HG03159 (cell line): ENCODE results near the gene PKDCC.
"Not testable (repeated sequence)": the region's sequence is repeated elsewhere in the genome, so short reads cannot be mapped to it uniquely, and the experiment has no call there.

Experiments used
- ATAC-seq: cut with Tn5 transposase; IDR thresholded peaks from one replicate; pipeline ENCODE4 v1.9.1; 2021; ENCODE audit warnings: mild to moderate bottlenecking, moderate library complexity; ENCODE audit not compliant: unreplicated experiment

Gene PKDCC

GRCh38 chr2:42030200-42030759 lies 17.5 kb upstream of the PKDCC start:
- ATAC-seq, result no peak

- ATAC-seq, result no peak
These were observed 17.0 kb upstream of the PKDCC start for GRCh38 chr2:42030829-42031228.

GRCh38 chr2:42031281-42032223 lies 16.3 kb upstream of the PKDCC start:
- no peak for ATAC-seq

- ATAC-seq, result no peak
These were observed 15.6 kb upstream of the PKDCC start for GRCh38 chr2:42032224-42032620.

- no peak for ATAC-seq
These were observed 15.1 kb upstream of the PKDCC start for GRCh38 chr2:42032745-42033144.

- not testable (repeated sequence) for ATAC-seq
These were observed 13.7 kb upstream of the PKDCC start for GRCh38 chr2:42034096-42034495.

GRCh38 chr2:42035241-42035640 lies 12.6 kb upstream of the PKDCC start:
- no peak for ATAC-seq

- no peak for ATAC-seq
These were observed 11.4 kb upstream of the PKDCC start for GRCh38 chr2:42036413-42036812.

- no peak for ATAC-seq
These were observed 10.9 kb upstream of the PKDCC start for GRCh38 chr2:42036940-42037339.

- ATAC-seq, result no peak
These were observed 7.1 kb upstream of the PKDCC start for GRCh38 chr2:42040643-42041278.

GRCh38 chr2:42041377-42042127 lies 6.3 kb upstream of the PKDCC start:
- no peak for ATAC-seq

GRCh38 chr2:42042631-42043355 lies 5.0 kb upstream of the PKDCC start:
- no peak for ATAC-seq

GRCh38 chr2:42043789-42044394 lies 3.9 kb upstream of the PKDCC start:
- no peak for ATAC-seq

- ATAC-seq, result no peak
These were observed 2.9 kb upstream of the PKDCC start for GRCh38 chr2:42044939-42045338.

GRCh38 chr2:42045352-42045751 lies 2.5 kb upstream of the PKDCC start:
- no peak for ATAC-seq

GRCh38 chr2:42045848-42046748 lies 1.7 kb upstream of the PKDCC start:
- no peak for ATAC-seq

GRCh38 chr2:42046819-42047487 lies 868 bp upstream of the PKDCC start:
- ATAC-seq, result peak; percentile 1
